ENCODE data around the gene AHNAK. TPM values are rescaled to one million over a fixed set of nuclear protein-coding genes. Genes with fewer than 3 reads are reported as not detected.
A peak's percentile ranks its signal among the peaks of the same experiment; 100 is the strongest.

AHNAK gene
- total RNA-seq, 1 experiment from 2014 or later = 73.0 TPM

DNA sequence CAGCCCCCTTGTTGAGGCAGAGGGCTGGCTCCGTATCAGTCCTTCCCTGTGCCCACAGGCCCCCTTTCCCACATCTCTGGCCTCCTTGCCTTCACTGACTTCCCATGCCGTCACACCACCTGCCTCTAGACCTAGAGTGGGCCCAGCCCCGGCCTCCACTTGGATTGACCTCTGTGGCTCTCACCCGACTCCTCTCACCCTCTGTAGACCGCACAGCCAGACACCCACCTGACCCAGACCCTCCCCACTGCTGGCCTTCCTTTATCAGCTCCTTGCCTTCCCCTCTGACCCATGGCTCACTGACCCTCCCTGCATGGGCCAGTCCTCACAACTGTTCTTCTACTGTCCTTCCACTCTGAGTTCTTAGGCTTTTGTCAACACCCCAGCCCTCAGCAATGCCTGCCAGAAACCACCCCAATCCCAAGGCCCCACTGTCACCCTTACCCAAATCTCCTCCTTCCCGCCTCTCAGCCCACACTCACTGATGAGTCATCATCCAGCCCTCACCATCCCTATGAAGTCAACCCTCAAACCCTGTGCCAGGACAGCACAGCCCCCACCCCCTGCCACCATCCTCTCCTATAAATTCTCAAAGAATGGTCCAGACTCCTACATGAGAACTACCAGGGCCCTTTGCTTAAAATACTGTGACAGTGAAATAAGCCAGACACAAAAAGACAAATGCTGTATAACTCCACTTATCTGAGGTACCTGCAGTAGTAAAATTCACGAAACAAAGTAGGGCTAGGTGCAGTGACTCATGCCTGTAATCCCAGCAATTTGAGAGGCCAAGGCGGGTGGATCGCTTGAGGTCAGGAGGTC lies 74.3 kb downstream of the AHNAK start:
- peaks cover 6% of the 10 kb centered on the region for H3K4me1 ChIP-seq (ENCODE audit: insufficient read depth, low read length, poor library complexity, severe bottlenecking)
- intact Hi-C loops (cut with micrococcal nuclease; ENCODE audit: unreplicated experiment) = no loop called here
- DNase-seq (ENCODE audit: low spot score) = peak; percentile 71
- no peaks in the 10 kb centered on the region for H3K36me3 ChIP-seq (ENCODE audit: insufficient read depth, low read length, poor library complexity, severe bottlenecking)
- ChIA-PET POLR2A (ENCODE audit: low non-redundant PET) (no interaction called here), CTCF (no interaction called here)
- no peak overlapping the region for H3K27ac ChIP-seq (ENCODE audit: low read depth, low read length, poor library complexity, severe bottlenecking)
- BruUV-seq (replicated peaks) = no TSS peak
- H3K9me3 ChIP-seq (ENCODE audit: low read depth, low read length, poor library complexity, severe bottlenecking) = no peaks in the 10 kb centered on the region
- no peak overlapping the region for H3K4me3 ChIP-seq (ENCODE audit: low read depth, low read length, poor library complexity, severe bottlenecking)
- TF ChIP-seq, protein P1, sequence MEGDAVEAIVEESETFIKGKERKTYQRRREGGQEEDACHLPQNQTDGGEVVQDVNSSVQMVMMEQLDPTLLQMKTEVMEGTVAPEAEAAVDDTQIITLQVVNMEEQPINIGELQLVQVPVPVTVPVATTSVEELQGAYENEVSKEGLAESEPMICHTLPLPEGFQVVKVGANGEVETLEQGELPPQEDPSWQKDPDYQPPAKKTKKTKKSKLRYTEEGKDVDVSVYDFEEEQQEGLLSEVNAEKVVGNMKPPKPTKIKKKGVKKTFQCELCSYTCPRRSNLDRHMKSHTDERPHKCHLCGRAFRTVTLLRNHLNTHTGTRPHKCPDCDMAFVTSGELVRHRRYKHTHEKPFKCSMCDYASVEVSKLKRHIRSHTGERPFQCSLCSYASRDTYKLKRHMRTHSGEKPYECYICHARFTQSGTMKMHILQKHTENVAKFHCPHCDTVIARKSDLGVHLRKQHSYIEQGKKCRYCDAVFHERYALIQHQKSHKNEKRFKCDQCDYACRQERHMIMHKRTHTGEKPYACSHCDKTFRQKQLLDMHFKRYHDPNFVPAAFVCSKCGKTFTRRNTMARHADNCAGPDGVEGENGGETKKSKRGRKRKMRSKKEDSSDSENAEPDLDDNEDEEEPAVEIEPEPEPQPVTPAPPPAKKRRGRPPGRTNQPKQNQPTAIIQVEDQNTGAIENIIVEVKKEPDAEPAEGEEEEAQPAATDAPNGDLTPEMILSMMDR (conservative IDR thresholded peaks at IDR 0.05; ENCODE audit: low read depth, low read length) = no peak
- TF ChIP-seq EZH2 (IDR thresholded peaks at IDR 0.05; ENCODE audit: borderline replicate concordance, low read depth, low read length, poor library complexity, severe bottlenecking) = no peak
- H3K27me3 ChIP-seq (replicated peaks; ENCODE audit: insufficient read depth, low read depth, low read length, poor library complexity) = no peaks in the 10 kb centered on the region

DNA sequence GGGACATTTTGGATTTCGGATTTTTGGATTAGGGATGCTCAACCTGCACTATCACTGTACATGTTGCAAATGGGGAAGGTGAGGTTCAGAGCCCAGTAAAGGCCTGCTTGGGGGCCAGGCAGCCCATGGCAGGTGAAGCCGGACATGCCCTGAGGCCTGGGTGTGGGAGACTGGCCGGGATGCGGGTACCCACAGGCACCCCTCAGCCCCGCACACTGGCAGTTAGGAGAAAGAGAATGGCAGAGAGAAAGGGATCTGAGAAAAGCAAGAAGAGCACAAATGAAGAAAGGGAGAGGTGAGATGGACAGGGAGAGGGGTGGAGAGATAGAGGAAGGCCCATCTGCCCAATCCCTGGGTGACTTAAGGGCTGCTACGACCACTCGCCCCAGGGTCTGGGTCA lies 75.0 kb downstream of the AHNAK start:
- DNase-seq (ENCODE audit: low spot score) = no peak
- ChIA-PET CTCF (no interaction called here), POLR2A (ENCODE audit: low non-redundant PET) (no interaction called here)
- Histone ChIP-seq H3K4me3 (ENCODE audit: low read depth, low read length, poor library complexity, severe bottlenecking) (no peak overlapping the region), H3K9me3 (ENCODE audit: low read depth, low read length, poor library complexity, severe bottlenecking) (no peaks in the 10 kb centered on the region), H3K27me3 (replicated peaks; ENCODE audit: insufficient read depth, low read depth, low read length, poor library complexity) (no peaks in the 10 kb centered on the region), H3K36me3 (ENCODE audit: insufficient read depth, low read length, poor library complexity, severe bottlenecking) (no peaks in the 10 kb centered on the region), H3K4me1 (ENCODE audit: insufficient read depth, low read length, poor library complexity, severe bottlenecking) (peaks cover 6% of the 10 kb centered on the region), H3K27ac (ENCODE audit: low read depth, low read length, poor library complexity, severe bottlenecking) (no peak overlapping the region)
- intact Hi-C loops (cut with micrococcal nuclease; ENCODE audit: unreplicated experiment) = no loop called here
- BruUV-seq (replicated peaks) = no TSS peak
- TF ChIP-seq, protein P1 (conservative IDR thresholded peaks at IDR 0.05; ENCODE audit: low read depth, low read length) = no peak
- no peak for TF ChIP-seq EZH2 (IDR thresholded peaks at IDR 0.05; ENCODE audit: borderline replicate concordance, low read depth, low read length, poor library complexity, severe bottlenecking)

DNA sequence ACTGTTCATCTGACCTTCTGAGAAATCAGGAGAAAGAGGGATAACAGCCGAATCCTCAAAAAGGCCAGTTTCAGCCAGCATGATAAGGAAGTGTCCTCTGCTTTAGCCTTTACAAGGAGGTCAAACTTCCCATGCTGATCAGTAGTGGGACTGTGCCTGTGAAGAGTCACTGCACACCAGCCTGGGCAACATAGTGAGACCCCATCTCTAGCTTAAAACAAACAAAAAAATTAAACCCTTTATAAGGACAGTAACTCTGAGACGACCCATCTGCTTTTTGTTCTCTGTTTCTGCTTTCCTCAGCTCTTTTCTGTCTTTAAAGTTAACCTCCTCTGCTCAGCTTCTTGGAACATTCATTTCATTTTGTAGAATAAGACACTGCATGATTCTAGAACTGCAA lies 78.0 kb downstream of the AHNAK start:
- BruUV-seq (replicated peaks) = no TSS peak
- no peak overlapping the region for H3K4me3 ChIP-seq (ENCODE audit: low read depth, low read length, poor library complexity, severe bottlenecking)
- H3K36me3 ChIP-seq (ENCODE audit: insufficient read depth, low read length, poor library complexity, severe bottlenecking) = no peaks in the 10 kb centered on the region
- no peak for TF ChIP-seq EZH2 (IDR thresholded peaks at IDR 0.05; ENCODE audit: borderline replicate concordance, low read depth, low read length, poor library complexity, severe bottlenecking)
- TF ChIP-seq, protein P1 (conservative IDR thresholded peaks at IDR 0.05; ENCODE audit: low read depth, low read length) = no peak
- peaks cover 6% of the 10 kb centered on the region for H3K4me1 ChIP-seq (ENCODE audit: insufficient read depth, low read length, poor library complexity, severe bottlenecking)
- no peaks in the 10 kb centered on the region for H3K9me3 ChIP-seq (ENCODE audit: low read depth, low read length, poor library complexity, severe bottlenecking)
- H3K27me3 ChIP-seq (replicated peaks; ENCODE audit: insufficient read depth, low read depth, low read length, poor library complexity) = no peaks in the 10 kb centered on the region
- intact Hi-C loops (cut with micrococcal nuclease; ENCODE audit: unreplicated experiment) = no loop called here
- POLR2A ChIA-PET (ENCODE audit: low non-redundant PET) = interaction anchor here (0.5 kb wide), 1 partner anchor 11 kb away, joined by 3 read pairs; no protein-coding TSS in a partner anchor
- CTCF ChIA-PET = interaction anchor here (0.6 kb wide), 1 partner anchor 129 kb away, joined by 5 read pairs; no protein-coding TSS in a partner anchor
- DNase-seq (ENCODE audit: low spot score) = no peak
- H3K27ac ChIP-seq (ENCODE audit: low read depth, low read length, poor library complexity, severe bottlenecking) = no peak overlapping the region

Measured in A673 (cell line).